Stimulated activated CD4-positive, alpha-beta T cell treated with anti-CD3 and anti-CD28 coated beads, Interleukin-12 subunit alpha, Interleukin-12 subunit beta, amount 100 ng/mL, for 48 hours (primary cell): Measurements from ENCODE around the gene NUBP1.
"Not testable (repeated sequence)": the region's sequence is repeated elsewhere in the genome, so short reads cannot be mapped to it uniquely, and the experiment has no call there.

ENCODE experiments used
- DNase-seq, 3 donors: peaks; one replicate each; pipeline ENCODE4 v3.0.0-alpha.2; 2020; ENCODE audit warnings: low read depth in 2 of 3, low spot score in 1 of 3

NUBP1 gene

DNA sequence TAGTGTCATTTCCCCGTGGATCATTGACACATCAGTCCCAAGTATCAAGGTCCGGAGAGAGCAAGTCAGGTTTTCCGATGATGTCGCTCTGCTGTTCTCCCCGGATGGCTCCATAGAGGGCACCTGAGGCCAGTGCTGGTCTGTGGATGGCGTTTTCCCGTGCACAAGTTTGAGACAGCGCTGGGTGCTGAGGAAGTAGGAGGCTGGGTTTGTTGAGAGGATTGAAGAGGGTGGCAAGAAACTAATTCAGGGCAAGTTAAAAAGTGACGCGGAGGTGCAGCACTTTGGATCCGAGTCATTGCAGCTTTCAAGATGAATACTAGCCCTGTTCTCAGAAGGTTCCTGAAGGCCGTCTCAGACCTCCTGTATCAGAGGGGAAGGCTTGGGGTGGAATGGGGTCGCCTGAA is 7.7 kb downstream of the NUBP1 start:
- DNase-seq, result peak in 1 of 3 donors; percentile 13

DNA sequence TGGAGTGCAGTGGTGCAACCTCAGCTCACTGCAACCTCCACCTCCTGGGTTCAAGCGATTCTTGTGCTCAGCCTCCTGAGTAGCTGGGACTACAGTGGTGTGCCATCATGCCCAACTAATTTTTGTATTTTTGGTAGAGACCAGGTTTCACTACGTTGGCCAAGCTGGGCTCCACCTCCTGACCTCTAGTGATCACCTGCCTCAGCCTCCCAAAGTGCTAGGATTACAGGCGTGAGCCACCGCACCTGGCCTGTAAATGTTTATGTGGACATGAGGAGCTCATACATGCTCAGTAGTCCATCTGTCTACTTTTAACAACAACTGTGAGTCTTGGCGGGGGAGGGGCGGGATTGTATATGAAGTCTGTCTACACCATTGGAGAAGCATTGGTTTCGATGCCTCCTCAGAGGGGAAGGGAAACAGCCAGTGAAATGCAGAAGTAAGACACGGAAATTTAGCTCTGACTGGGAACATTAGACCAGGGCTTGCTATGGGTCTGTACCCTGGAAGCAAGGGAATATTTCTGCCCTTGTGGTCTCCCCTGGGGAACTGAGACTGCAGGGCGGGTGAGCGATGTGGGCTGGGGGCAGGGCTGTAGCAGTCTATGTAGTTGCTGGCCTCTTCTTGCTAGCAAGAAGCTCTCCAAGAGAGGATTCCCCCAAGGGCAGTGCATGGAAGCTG is 9.3 kb downstream of the NUBP1 start:
- no peak for DNase-seq

DNA sequence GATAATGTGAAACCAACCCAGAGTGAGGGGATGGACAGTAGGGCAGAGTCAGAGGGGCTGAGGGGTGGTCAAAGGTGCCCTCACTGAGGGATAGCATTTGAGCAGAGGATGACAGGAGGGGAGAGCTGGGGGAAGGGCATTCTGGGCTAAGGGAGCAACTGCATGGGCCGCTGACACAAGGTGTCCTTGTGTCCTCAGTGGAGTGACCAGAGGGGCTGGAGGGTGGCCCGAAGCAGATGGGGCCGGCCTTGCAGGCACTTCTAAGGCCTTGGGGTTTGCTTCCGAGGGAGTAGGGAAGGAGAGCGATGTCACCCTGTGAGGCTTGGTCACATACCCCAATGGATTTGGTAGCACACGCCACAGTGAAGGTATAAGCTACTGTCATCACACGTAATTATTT is 10.0 kb downstream of the NUBP1 start:
- no peak for DNase-seq

DNA sequence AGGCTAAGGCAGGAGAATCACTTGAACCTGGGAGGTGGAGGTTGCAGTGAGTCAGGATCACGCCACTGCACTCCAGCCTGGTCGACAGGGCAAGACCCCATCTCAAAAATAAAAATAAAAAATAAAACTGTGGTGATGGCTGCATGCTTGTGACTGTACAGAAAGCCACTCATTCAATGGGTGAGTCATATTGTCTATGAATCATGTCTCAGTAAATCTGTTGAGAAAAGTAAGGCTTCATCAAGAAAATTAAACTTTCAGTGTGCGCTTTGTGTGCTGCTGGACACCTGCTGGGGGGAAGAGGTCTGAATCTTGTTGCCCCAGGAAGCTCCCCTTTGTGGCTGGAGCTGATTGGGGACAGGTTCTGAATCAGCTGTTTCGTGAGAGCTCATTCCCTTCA is 11.3 kb downstream of the NUBP1 start:
- DNase-seq, result no peak

DNA sequence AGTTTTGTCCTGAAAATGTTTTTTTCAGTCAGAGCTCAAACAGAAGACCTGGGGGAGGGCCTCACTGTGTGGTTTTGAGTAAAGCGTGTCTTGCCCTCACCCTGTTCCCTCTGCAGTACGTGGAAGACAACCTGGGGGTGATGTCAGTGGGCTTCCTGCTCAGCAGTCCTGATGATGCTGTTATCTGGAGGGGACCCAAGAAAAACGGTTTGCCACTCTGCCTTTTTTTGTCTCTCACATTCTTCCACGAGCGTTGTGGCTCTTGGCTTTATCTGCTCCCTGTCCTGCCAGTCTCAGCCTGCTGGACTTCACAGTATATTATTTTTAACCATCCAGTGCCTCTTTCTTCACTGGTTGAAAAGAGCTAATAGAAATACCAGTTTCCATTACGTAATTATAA is 12.9 kb downstream of the NUBP1 start:
- no peak for DNase-seq

DNA sequence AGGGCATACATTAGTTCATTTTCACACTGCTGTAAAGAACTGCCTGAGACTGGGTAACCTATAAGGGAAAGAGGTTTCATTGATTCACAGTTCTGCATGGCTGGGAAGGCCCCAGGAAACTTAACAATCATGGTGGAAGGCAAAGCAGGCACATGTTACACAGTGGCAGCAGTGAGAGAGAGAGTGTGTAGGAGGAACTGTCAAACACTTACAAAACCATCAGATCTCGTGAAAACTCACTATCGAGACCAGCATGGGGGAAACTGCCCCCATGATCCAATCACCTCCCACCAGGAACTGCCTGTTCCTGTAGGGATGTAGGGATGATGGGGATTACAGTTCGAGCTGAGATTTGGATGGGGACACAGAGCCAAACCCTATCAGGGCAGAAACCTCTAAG is 17.2 kb downstream of the NUBP1 start:
- DNase-seq, result no peak

DNA sequence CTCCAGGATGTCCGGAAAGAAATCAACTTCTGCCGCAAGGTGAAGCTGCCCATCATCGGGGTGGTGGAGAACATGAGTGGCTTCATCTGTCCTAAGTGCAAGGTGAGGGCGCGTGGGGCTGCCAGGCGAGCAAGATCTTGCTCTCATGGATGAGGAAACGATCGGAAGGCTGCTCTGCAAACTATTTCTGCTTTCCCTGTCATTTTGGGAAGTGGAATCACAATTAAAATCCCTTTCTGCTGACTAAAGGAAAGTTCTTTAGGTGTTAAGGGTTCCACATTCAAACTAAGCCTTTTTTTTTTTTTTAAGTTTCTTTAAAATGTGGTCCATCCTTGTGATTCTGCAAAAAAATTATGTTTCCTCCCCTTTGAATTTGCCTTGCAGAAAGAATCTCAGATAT is 17.7 kb downstream of the NUBP1 start:
- DNase-seq, result no peak

DNA sequence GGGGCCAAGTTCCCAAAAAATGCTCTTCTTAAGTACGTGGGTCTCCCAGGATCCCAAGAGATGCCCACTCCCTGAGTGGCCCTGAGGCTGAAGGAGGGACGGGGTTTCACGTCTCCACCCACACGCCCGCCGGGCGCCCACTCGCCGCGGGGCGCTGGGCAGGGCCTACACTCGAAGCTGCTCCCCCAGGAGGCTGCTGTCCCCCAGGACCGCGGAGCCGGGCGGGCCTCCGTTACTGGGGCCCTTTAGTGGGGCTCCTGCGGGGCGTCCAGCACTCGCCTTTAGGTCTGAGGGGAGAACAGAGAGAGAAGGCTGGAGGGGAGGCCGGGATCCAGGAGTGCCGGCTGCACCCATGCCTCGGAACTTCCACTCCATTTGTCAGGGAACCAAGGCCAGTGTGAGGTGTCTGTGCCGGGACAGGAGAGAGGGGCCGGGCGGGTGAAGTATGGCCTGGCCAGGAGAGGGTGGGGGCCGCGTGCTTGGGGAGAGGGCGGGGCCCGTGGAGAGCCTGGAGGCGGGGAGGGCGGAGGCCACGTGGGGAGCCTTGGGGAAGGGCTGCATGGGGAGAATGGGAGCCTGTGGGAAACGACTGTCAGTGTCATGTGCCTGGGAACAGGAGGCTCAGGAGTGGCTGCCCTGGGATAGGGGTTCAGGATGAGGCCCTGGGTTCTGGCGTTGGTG is 18.8 kb downstream of the NUBP1 start:
- no peak for DNase-seq

DNA sequence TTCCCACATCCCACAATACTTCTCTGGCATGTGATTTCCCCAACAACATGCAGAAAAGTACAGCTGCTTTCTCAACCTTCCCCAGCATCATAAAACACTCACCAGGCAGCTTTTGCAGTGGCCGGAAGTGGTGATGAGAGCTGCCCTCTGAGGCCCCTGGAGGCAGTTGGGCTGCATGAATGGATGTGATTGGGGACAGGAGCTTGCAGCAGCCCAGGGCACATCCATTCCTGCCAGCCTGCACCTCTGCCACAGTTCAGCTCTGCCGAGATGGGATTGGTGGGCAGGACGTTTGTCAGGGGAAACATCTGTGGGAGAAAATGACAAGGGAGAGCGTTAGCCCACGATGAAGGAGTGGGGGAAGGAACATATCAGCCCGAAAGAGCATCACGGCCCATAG is 19.8 kb downstream of the NUBP1 start:
- no peak for DNase-seq

DNA sequence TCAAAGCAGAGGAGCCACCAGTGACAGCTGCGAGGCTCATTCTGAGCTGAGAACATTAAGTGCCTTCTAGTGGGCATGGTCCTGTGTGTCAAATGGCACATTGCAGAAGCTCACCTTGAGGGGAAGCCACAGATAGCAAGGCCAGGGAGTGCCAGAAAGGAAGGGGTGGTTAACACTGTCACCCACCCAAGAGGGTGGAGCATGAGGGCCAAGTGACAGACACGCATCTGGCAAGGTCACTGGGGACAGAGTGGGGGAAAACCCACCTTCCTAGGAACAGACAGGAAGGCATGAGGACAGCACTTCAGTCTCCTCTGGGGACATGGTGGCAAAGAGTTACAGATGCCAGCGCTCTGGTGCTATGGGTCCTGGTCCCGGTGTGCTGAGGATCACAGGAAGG is 22.1 kb downstream of the NUBP1 start:
- no peak for DNase-seq

DNA sequence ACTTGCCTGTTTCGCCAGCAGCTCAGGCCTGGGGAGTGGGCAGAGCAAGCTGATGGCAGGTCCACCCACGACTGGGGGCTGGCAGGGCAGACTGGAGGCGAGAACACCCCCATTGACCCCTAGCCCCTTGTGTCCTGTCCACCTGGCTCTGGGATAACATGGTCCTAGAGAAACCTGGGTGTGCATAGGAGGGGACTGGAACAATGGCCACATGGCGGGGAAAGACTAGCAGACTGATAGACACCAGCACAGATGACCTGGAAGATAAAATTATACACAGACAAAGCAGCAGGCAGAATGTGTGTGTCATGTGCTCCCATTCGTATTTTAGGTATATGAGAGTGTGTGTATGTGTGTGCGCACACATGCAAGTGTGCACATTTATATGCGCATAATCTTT is 23.5 kb downstream of the NUBP1 start:
- DNase-seq, result no peak

DNA sequence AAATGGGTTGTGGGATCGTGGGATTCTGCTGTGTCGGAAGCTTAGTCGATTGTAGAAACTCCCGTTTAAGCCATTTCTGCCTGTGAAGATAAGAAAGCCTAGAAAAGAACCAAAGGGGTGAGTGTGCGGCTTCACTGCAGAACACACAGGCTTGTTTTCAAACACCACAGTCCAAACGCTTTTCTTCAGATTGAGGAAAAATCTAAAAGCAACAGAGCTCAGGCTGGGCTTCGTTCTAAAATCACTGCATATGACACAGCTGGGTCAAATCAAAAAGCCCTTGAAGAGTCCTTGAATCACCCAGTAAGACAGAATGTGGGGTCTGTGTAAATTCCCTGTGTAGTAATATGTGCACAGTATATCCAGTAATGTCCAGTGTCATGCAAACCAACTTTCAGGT is 25.7 kb downstream of the NUBP1 start:
- DNase-seq, result no peak

DNA sequence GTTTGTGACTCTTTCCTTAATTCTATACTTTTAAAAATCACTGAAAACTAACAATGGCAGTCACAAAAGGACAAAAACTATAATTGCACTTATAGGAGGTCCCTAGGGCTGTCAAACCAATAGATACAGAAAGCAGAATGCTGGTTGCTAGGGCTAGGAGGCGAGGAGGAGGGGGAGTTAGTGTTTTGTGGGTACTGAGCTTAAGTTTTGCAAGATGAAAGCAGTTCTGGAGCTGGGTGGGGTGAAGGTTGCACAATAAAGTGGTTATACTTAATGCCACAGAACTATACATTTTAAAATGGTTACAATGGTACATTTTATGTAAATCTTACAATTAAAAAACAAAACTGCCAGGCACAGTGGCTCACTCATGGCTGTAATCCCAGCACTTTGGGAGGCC is 27.3 kb downstream of the NUBP1 start:
- no peak for DNase-seq

DNA sequence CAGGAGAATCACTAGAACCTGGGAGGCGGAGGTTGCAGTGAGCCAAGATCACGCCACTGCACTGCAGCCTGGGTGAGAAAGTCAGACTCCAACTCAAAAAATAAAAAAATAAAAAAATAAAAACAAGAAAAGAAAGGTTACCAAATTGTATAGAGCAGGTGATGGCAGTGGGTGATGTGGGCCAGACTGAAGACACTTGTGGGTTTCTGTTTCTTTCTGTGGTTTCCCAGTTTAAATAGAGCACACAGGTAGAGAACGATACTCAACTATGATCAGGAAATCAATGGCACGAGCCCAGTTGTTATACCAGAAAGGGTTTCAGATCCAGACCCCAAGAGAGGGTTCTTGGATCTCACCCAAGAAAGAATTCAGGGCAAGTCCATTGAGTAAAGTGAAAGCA is 32.6 kb downstream of the NUBP1 start:
- DNase-seq, result no peak

DNA sequence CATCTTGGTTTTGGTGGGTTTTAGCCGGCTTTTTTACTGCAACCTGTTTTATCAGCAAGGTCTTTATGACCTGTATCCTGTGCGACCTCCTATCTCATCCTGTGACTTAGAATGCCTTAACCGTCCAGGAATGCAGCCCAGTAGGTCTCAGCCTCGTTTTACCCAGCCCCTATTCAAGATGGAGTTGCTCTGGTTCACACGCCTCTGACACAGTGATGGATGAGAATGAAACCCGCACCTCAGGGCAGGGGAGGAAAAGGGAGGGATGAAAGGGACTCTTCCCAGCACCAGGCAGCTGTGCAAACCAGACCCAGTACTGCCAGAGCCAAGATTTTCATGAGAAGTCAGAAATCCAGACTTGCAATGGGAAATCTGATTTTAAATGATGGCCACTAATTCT is 33.3 kb downstream of the NUBP1 start:
- not testable (repeated sequence) for DNase-seq

DNA sequence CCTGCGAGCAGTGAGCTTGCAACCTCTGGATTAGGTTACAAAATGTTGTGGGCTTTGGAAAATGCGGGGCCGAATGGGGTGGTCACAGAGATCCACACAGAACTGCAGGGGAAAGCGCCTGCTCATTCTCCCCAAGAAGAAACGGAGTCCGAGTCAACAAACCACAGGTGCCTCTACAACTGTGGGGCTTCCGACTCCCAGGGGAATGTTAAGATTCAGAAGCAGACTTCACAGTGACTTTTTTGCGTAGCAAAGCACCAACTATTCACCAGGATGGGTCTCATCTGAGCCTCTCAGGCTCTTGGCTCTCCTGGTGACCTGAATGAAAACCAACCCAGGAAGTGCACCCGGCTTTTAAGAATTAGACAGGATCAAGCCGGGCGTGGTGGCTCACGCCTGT is 33.7 kb downstream of the NUBP1 start:
- DNase-seq, result no peak

DNA sequence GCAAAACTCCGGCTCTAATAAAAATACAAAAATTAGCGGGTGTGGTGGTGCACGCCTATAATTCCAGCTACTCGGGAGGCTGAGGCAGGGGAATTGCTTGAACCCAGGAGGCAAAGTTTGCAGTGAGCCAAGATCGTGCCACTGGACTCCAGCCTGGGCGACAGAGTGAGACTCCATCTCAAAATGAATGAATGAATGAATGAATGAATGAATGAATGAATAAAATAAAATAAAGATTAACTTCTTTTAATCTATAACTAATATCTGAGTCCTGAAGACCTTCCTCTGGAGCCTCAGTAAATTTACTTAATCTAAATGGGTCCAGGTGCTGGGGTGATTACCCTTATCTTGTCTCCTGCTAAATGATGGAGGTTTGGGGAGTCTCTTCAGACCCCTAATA is 36.3 kb downstream of the NUBP1 start:
- not testable (repeated sequence) for DNase-seq

DNA sequence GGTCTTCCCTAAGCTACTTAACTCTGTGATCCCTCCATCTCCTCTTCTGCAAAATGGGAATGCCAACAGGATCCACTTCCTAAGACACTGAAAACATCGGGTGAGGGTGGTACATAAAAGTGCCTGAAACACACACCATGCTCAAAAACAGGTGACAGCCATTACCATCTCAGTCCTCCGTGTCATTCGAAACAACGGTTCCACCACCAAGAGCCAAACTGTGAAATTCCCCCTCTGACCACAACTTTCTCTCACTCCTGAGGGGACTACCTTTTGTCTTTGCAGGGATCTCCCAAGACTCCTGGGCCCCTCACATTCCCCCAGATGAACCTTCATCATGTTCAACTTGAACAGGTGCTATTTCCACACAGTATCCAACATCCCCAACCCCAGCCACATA is 37.0 kb downstream of the NUBP1 start:
- DNase-seq, result no peak

DNA sequence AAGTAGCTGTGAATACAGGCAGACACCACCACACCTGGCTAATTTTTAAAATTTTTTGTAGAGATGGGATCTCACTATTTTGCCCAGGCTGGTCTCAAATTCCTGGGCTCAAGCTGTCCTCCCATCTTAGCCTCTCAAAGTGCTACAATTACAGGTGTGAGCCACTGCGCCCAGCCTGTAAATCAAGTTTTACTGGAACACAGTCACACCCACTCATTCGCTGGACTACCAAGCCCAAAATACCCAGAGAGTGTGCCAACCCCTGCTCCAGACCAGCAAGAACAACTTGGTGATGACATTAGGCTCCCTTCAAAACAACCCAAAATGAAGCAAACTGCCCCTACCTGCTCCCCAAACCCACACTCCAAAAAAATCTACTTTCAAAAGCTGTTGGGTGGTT is 39.0 kb downstream of the NUBP1 start:
- no peak for DNase-seq

DNA sequence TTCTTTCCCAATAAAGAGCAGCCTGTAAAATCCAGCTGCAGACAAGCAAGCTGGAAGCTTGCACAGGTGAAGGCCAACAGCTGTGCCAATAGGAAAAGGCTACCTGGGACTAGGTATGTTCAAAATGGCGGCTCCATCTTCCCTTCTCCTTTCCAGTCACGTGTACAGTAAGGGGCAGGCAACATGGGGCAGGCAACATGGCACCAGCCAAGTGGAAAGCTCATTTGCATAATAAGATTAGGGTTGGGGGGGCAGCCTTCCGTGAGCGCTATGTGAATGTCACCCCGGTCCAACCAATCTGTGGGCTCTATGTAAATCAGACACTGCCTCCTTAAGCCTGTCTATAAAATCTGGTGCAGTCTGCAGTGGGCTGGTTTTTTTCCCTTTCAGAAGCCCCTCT is 43.7 kb downstream of the NUBP1 start:
- no peak for DNase-seq

DNA sequence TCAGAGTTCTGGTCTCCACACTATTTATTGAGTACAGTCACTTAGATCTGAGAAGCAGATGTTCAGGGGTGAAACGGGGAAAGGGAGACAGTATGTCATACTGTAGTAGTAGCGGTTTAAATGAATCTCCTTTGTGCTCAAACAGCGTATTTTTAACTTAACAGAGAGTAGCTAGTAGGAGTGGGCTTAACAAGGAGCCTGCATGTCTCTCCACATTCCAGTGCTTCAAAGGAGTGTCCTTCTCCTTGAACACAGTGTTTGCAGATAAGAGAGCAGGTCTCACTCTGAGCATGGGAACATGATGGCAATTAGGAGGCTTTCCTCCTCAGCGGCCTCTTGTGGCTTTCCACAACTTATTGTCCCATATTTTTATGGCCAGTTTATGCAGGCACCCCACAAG is 45.0 kb downstream of the NUBP1 start:
- not testable (repeated sequence) for DNase-seq

DNA sequence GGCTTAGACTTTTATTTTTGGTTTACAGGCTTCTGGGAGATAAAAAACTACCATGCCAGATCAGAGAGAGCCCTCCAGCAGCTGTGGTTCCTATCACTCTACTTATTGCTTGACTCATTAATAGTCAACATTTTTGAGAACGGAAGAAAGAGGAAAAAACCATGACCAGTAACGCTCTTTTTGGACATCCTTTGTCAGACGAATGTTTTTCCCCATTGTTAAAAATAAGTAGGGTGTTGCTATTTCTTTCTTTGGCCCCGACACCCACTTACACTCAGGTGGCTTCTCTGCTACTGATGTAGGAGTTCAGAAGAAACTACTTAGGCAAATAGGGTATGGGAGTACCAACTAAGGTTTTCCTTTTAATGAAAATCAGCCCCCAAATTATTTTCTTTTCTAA is 47.4 kb downstream of the NUBP1 start:
- no peak for DNase-seq

DNA sequence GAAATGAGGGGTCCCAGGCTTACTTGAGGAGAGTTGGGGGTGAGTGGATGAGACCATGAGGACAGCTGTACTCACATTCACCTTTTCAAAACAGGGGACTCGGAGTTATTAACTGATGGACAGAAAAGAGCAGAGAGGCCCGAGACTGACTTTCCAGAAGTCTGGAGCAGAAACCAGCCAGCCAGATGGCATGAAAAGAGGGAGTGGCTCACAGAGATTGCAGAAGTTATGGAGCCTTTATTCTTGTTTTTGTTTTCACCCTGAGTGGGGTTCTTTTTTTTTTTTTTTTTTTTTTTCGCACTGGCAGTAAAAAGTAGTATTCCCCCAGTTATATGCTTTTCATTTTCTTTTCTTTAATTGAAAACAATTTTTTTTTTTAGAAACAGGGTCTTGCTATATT is 56.1 kb downstream of the NUBP1 start:
- no peak for DNase-seq
